Peyer's patch (tissue), 4 donors: ENCODE data around the gene ZNF219.

Source experiments
- POLR2A ChIP-seq, 2 donors: fragments of 450-650 bp; IDR thresholded peaks; one replicate each; pipeline ENCODE4 v1.5.1; 2017; ENCODE audit warnings: antibody characterized with exemption in 2 of 2, mild to moderate bottlenecking in 2 of 2, moderate library complexity in 2 of 2
- TF ChIP-seq, protein P1 (sequence below), 6 experiments: fragments of 450-650 bp in 4 of 6; fragments of 200-600 bp in 2 of 6; sonication (generic) in 1 of 6; IDR thresholded peaks; one replicate each; pipeline ENCODE4 v1.5.1; 2017 to 2019; ENCODE audit warnings: antibody characterized with exemption in 6 of 6, mild to moderate bottlenecking in 3 of 6, moderate library complexity in 1 of 6

DNA sequence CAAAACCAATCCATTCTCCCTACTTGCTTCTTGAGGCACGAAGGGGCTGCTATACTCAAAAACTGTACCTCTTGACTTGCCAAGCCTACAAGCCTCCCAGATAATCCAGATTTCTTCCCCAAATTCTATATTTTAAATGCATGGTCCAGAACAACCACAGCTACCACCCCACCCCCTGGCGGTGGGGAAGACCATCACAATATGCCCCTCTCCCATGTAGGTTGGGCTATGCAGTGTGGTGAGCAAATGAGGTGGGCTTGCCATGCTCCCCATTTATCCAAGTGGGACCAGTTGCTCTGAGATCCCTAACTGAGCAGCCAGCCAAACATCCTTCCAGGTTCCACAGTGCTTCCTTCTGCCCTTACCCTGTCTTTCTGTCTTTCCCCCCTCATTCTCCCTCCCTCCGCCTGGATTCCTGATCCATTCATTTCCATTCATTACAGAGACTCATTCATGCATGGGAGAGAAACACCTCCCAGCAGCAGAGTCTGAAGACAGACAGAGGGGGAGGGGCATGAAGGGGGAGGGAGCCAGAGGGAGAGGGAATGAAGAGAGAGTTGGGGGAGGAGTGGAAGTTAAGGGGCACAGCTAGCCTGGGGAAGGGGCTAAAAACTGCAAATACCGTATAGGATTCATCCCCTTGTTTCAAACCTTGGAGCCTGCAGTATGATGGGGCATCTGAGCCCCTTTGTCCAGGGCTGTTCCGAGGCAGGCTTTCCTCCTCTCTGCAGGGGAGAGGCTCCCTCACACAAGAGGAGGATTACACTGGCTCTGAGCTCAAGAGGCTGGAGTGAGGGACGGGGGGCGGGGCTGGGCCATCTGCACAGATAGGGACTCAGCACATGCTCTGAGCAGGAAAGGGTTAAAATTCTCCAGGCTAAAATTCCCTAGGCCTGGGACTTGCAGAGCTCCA, 4.4 kb downstream of the ZNF219 start:
- TF ChIP-seq, protein P1, sequence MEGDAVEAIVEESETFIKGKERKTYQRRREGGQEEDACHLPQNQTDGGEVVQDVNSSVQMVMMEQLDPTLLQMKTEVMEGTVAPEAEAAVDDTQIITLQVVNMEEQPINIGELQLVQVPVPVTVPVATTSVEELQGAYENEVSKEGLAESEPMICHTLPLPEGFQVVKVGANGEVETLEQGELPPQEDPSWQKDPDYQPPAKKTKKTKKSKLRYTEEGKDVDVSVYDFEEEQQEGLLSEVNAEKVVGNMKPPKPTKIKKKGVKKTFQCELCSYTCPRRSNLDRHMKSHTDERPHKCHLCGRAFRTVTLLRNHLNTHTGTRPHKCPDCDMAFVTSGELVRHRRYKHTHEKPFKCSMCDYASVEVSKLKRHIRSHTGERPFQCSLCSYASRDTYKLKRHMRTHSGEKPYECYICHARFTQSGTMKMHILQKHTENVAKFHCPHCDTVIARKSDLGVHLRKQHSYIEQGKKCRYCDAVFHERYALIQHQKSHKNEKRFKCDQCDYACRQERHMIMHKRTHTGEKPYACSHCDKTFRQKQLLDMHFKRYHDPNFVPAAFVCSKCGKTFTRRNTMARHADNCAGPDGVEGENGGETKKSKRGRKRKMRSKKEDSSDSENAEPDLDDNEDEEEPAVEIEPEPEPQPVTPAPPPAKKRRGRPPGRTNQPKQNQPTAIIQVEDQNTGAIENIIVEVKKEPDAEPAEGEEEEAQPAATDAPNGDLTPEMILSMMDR (IDR thresholded peaks at IDR 0.05) = no peak
- no peak for TF ChIP-seq POLR2A (IDR thresholded peaks at IDR 0.05)
